GM13976 (cell line): Measurements from ENCODE around the gene MIX23.

ENCODE experiments used
- DNase-seq: peaks from one replicate; pipeline ENCODE4 v3.0.0; 2012; ENCODE audit warnings: low spot score
- CTCF ChIP-seq: IDR thresholded peaks from 2 replicates; pipeline ENCODE4 v1.5.1; 2012; ENCODE audit warnings: borderline replicate concordance, mild to moderate bottlenecking; ENCODE audit not compliant: insufficient read depth; ENCODE audit errors: extremely low read depth, missing control alignments, control extremely low read depth
- in situ Hi-C: fragments of 300-500 bp; cut with MboI; formaldehyde crosslinking; loops from one replicate; pipeline ENCODE4 v1.12.0; 2022; ENCODE audit warnings: low sequenced_read_pairs, mixed read lengths, inconsistent platforms; ENCODE audit not compliant: unreplicated experiment

Gene MIX23

GRCh38 chr3:122382888-122383666 lies at the start of gene MIX23:
Gene MIX23, minus strand, starts transcription at chr3:122383231. Its CDS starts 7 bp downstream, at chr3:122383224.
- DNase-seq = peak; percentile 81
- TF ChIP-seq CTCF = no peak
- in situ Hi-C loops = no loop called here

DNA sequence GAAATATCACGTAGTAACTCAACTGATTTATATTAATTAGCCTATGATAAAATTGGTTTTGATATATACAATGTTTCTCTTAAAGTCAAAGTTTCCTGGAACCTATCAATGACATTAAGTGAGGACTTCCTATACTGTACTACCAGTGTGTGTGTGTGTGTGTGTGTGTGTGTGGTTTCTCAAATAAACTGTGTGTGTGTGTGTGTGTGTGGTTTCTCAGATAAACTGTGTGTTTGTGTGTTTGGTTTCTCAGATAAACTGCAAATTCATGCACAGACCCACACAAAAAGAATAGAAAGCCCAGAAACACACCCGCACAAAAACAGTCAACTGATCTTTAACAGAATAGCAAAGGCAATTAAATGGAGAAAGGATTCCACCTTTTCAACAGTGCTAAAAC lies 47.3 kb upstream of the MIX23 start:
- in situ Hi-C loops = no loop called here
- no peak for TF ChIP-seq CTCF
- DNase-seq = no peak

DNA sequence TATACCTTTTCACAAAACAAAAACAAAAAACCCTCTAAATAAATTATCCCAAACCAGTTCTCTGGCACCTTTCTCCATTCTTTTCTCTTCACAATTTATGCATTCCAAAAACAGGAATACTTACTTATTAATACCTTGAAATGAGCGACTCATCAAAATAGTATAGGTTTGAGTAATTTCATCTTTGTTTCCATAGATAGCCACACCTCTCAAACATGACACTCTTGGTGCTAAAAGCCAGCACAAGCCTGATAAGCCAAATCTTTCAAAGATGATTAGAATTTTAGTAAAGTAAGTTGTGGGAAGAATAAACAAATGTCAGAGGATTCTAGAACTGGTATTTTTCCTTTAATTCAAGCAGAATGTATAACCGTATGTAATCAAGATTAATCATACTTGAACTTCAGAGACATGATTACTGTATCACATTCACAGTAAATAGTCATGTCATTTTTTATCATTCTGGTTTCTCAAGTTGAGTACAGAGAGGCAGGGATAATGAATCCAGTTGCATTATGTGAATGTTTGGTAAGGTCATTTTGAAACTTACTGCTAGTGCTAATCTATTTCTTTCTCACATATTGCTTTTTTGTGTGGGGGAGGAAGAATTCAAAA lies 44.9 kb upstream of the MIX23 start:
- TF ChIP-seq CTCF = no peak
- in situ Hi-C loops = no loop called here
- DNase-seq = no peak

- TF ChIP-seq CTCF = no peak
- no peak for DNase-seq
- in situ Hi-C loops = no loop called here
Observed at GRCh38 chr3:122421836-122422235, 38.8 kb upstream of the MIX23 start.

GRCh38 chr3:122421101-122421500 lies 38.1 kb upstream of the MIX23 start:
- DNase-seq = no peak
- in situ Hi-C loops = no loop called here
- no peak for TF ChIP-seq CTCF

DNA sequence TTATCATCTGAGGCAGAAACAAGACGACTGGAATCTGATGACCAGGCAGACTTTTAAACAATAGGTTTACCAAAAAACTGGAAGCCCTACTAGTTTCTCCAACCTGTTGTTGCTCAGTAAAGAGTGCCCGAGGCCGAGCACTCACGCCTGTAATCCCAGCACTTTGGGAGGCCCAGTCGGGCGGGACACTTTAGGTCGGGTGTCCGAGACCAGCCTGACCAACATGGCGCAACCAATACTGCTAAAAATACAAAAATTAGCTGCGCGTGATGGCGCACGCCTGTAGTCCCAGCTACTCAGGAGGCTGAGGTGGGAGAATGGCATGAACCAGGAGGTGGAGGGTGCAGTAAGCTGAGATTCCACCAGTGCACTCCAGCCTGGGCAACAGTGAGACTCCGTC lies 33.9 kb upstream of the MIX23 start:
- in situ Hi-C loops = no loop called here
- no peak for TF ChIP-seq CTCF
- no peak for DNase-seq
